Measurements from ENCODE around the gene CTBP2.

CTBP2 gene

DNA sequence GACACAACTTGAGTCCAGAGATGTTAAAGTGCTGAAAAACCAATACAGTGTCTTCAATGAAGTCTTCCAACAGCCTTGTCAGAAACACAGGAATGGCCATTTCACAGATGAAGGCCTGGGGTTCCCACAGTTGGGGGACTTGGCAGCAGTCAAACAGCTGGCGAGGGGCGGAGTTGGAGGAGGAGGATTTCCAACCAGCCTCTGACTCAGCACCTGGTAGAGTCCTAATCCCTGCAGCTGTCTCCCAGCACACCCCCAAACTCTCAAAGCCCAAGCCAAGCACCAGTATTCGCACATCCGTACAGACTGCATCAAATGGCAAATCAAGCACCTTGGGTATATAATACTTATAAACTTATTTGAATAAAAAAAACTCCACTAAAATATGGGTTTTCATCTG, 28.0 kb downstream of the CTBP2 start:
- no peak for DNase-seq (ENCODE audit: low read depth)
- TF ChIP-seq CTCF (IDR thresholded peaks at IDR 0.05; ENCODE audit: control insufficient read depth, insufficient read depth, low read depth, low read length, missing control alignments) = no peak
- no peak overlapping the region for H3K4me3 ChIP-seq (ENCODE audit: control insufficient read depth, low read depth, low read length)

- DNase-seq (ENCODE audit: low read depth) = no peak
- TF ChIP-seq CTCF (IDR thresholded peaks at IDR 0.05; ENCODE audit: control insufficient read depth, insufficient read depth, low read depth, low read length, missing control alignments) = no peak
- no peak overlapping the region for H3K4me3 ChIP-seq (ENCODE audit: control insufficient read depth, low read depth, low read length)
Measured at GRCh38 chr10:125130916-125131315, 29.4 kb downstream of the CTBP2 start.

- TF ChIP-seq CTCF (IDR thresholded peaks at IDR 0.05; ENCODE audit: control insufficient read depth, insufficient read depth, low read depth, low read length, missing control alignments) = no peak
- no peak overlapping the region for H3K4me3 ChIP-seq (ENCODE audit: control insufficient read depth, low read depth, low read length)
- no peak for DNase-seq (ENCODE audit: low read depth)
Measured at GRCh38 chr10:125130260-125130659, 30.1 kb downstream of the CTBP2 start.

DNA sequence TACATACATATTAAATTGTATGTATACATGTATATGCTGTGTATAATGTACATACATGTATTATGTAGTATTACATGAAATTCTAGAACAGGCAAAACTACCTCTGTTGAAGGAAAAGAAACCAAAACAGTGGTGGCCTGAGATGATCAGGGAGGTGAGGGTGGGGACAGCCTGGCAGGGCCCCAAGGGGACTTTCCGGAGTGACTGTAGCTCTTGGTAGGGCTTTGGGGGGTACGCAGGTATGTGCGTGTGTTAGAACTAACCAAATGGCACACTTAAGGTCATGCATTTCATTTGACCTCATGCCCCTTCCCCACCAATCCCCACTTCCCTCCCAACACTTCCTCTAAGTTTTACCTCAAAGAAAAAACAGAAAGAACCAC, 31.3 kb downstream of the CTBP2 start:
- DNase-seq (ENCODE audit: low read depth) = no peak
- no peak for TF ChIP-seq CTCF (IDR thresholded peaks at IDR 0.05; ENCODE audit: control insufficient read depth, insufficient read depth, low read depth, low read length, missing control alignments)
- H3K4me3 ChIP-seq (ENCODE audit: control insufficient read depth, low read depth, low read length) = no peak overlapping the region

DNA sequence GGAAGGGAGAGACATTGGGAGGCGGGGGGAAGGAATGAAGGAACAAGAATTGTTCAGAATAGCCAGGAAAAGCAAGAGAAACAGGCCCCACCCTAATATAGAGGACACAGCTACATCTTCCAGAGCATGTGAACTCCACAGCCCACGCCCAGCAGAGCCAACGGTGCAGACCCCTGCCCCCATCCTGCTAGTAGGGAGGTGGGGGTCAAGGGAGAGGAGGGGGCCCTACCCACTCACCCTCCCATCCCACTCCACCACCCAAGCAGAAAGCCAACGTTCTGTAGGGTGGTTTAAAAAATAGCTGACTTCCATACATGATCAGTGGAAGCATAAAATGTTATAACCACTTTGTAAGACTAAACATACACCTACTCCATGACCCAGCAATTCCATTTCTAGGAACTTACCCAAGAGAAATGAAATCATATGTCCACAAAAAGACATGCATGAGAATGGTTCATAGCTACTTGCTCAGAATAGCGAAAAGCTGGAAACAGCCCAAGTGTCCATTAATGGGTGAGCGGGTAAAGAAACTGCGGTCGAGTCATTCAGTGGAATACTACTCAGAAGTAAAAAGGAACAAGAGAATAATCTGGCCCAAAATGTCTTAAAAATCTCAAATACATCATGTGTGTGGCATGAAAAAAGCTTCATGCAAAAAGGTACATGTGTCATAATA, 31.8 kb downstream of the CTBP2 start:
- no peak for TF ChIP-seq CTCF (IDR thresholded peaks at IDR 0.05; ENCODE audit: control insufficient read depth, insufficient read depth, low read depth, low read length, missing control alignments)
- DNase-seq (ENCODE audit: low read depth) = no peak
- no peak overlapping the region for H3K4me3 ChIP-seq (ENCODE audit: control insufficient read depth, low read depth, low read length)

DNA sequence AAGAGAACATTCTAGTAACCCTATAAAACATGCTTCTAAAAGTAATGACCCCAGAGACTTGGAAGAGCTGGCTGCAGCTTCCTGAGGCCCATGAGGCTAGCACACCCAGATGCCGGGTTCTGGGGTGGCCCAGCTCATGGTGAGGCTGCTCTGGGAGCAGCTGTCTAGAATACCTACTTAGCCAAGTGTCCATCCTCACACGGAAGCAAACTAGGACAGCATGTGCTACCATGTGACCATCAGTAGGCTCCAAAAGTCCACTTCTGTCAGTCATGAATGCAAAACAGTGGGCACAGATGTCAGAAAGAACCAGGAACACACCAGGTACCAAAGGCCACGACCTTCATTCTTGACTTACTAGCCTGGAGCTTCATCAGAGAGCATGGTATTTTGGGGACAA, 32.4 kb downstream of the CTBP2 start:
- no peak for DNase-seq (ENCODE audit: low read depth)
- TF ChIP-seq CTCF (IDR thresholded peaks at IDR 0.05; ENCODE audit: control insufficient read depth, insufficient read depth, low read depth, low read length, missing control alignments) = no peak
- no peak overlapping the region for H3K4me3 ChIP-seq (ENCODE audit: control insufficient read depth, low read depth, low read length)

DNA sequence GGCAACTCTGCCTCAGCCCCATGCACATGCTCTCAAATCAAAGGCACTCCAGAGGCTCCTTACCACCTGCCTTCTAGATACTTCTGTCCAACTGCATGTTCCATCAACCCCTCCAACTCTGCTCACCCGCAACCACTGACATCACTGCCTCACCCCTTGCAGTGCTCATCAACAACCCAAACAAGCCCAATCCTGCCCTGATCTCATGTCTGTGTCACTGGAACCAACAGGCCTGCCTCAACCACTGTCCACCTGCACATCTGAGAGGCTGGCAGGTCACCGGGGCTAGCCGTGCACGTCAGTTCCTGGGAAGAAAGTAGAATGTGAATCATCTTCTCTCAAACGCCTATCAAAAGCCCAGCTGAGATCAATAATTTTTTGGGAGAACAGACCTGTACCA, 33.3 kb downstream of the CTBP2 start:
- no peak overlapping the region for H3K4me3 ChIP-seq (ENCODE audit: control insufficient read depth, low read depth, low read length)
- DNase-seq (ENCODE audit: low read depth) = no peak
- TF ChIP-seq CTCF (IDR thresholded peaks at IDR 0.05; ENCODE audit: control insufficient read depth, insufficient read depth, low read depth, low read length, missing control alignments) = no peak
